LNCAP (cell line): ENCODE results near the gene SLC25A47.

Experiments
- TF ChIP-seq, protein P1 (sequence below): fragments of 450-650 bp; IDR thresholded peaks from 2 replicates; pipeline ENCODE4 v1.5.1; 2017; ENCODE audit warnings: mild to moderate bottlenecking

The SLC25A47 gene

DNA sequence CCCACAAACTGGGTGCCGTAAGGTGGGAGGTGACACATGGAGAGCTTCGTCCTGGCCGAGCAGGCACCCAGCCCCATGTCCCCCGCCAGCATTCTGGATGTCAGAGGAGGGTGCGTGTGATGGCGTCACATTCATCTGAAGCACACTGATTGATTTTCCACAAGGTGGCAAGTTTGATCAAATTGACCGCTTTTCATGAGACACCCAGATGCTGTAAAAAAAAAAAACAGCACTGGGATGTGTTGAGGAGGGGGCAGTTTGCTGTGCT lies 41.1 kb upstream of the SLC25A47 start:
- TF ChIP-seq, protein P1, sequence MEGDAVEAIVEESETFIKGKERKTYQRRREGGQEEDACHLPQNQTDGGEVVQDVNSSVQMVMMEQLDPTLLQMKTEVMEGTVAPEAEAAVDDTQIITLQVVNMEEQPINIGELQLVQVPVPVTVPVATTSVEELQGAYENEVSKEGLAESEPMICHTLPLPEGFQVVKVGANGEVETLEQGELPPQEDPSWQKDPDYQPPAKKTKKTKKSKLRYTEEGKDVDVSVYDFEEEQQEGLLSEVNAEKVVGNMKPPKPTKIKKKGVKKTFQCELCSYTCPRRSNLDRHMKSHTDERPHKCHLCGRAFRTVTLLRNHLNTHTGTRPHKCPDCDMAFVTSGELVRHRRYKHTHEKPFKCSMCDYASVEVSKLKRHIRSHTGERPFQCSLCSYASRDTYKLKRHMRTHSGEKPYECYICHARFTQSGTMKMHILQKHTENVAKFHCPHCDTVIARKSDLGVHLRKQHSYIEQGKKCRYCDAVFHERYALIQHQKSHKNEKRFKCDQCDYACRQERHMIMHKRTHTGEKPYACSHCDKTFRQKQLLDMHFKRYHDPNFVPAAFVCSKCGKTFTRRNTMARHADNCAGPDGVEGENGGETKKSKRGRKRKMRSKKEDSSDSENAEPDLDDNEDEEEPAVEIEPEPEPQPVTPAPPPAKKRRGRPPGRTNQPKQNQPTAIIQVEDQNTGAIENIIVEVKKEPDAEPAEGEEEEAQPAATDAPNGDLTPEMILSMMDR: no peak

DNA sequence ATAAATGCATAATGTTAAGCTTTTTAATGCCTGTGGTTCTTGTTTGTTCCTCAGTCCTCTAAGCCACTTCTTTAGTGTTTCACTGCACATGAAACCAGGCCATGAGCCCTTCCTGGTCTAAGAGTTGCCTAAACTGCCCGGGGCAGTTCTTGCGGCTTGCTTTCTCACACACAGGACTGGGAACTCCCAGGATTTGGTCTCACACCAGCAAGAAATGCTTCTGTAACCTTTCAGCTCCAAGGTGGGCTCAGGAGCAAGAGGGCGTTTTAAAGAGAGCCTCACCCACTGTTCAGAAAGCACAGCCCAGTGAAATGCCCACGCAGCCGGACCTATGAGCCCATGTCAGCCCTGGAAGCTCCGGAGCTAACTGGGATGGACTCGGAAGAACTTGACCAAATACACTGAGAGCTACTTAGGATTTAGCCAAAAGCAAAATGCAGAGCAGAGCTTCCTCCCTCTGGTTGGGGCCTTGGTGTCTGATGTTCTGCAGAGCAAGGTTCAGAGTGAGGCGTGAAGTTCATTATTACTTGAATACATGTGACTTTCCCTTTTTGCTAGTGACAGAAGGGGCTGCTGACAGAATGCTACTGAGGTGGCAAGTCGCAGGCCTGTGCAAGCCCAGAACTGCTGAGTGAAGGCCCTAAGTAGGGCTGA lies 40.2 kb upstream of the SLC25A47 start:
- TF ChIP-seq, protein P1: no peak

DNA sequence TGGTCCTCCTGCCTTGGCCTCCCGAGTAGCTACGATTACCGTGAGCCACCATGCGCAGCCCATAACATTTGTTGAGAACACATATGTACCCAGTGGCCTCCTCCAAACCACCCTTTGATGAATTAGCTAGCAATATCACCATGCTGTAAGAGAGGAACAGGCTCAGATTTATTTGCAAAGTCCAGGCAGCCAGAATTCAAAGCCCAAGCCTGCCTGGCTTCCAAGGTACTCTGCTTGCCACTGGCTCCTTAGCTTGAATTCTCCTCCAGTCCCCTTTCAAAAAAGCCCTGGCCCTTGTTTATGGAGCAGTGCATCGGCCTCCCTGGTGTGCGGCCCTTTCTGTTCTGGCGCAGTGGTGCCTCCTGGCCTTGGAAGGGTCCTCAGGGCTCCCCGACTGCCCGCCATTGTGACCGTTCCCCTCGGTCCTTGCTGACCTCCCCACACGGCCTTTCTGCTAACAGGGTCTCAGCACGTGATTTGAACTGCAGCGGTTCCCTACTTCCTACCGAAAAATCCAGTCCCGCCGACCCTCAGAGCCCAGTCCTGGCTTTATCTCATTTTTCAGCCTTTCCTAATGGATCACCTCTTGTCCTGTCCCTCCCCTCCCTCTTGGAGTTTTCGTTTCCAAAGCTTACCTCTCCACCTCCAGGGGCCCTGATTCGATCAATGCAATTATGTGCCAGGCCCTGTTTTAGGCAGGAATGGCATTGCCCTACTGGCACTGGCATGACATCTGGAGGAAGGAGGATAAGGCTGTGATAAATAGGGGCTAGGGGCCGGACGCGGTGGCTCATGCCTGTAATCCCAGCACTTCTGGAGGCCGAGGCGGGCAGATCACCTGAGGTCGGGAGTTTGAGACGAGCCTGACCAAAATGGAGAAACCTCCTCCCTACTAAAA lies 38.9 kb upstream of the SLC25A47 start:
- TF ChIP-seq, protein P1: no peak

DNA sequence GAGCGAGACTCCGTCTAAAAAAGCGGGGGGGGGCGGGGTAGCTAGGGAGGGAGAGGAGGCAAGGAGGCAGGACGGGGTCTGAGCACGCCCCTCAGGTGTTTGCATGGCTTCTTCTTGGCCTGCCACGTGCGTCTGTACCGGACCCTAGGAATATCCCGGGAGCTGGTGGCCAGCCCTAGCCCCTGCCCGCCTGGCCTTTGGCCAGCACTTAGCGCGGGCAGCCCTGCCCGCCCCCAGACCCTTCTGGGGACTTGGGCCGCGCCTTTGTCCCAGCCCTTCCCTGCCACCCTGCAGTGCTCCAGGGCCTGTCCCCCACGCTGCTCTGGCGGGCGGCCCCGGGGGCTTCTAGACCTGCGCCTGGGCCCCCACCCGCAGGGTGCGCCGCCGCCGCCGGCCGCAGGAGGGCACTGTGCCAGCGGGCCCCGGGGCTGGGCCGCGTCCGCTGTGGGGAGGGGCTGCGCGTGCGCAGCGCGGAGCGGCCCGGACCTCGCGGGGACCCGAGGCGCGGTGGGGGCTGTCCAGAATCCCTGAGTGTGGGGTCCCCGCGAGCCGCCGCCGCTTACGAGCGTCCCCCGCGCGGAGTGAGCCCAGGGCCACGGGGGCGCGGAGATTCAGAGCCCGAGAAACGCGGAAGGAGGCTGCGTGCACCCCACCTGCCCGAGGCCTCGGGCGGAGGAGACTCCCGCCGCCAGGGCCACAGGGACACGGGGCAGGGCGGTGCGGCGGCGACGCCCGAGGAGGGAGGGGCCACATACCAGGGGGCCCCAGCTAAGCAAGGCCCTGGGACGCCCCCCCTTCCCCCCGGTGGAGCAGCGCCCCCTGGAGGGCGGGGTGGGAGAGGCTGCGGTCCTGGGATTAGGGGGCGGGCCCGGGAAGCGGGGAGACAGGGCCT lies 37.9 kb upstream of the SLC25A47 start:
- TF ChIP-seq, protein P1: peak; percentile 79

DNA sequence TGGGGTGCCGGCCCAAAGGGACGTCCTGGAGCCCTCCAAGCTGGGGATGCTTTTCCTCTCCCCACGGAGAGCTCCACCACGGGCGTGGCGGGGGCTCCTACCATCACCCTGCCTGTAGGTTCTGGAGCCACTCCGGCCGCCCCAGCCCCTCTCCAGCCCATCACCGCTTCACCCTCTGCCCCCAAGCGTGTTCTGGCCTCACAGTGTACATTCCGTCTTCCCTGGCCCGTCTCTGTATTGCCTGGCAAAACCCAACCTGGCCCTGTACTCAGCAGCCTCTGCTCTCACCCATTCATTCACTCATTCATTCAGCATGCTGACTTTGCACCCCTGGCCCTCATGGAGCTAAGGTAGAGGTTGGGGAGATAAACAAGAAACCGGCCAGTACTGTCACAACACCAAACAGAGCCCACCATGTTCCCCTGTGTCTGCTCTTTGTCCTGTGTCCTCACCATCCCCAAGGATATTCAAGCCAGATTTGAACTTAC lies 37.2 kb upstream of the SLC25A47 start:
- TF ChIP-seq, protein P1: peak; percentile 14

DNA sequence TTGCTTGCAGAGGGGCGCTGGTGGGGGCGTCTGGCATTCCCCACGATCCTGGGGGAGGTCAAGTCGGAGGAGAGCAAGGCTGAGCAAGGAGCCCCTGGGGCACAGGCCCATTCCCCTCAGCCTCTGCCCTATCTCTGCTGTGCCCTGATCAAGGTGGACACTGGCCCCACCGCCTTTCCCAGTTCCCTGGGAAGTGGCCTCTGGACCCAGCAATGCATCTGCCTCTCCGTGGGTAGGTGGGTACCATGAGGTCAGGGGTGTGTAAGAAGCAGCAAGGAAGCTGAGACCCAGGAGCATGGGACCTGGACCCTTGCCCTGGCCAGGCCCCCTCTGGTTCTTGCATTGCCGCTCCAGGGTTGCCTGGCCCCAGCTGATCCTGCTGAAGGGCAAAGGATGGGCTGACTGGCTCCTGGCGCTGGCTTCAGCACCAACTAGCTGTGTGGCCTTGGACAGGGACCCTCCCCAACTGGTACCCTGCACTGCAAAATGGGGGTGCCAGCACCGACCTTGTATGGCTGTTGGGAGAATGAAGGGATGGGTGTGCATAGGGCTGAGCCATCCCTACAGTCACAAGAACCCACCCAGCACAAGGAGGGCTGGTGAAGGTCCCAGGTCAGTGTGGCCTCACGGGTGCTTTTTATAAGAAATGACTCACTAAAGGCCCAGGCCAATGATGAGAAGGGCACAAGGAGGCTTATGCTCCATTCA lies 36.5 kb upstream of the SLC25A47 start:
- TF ChIP-seq, protein P1: no peak
